Mesodermal cell (in vitro differentiated cells): ENCODE results near the gene PPP2R2B.

ENCODE experiments used
- H3K27ac ChIP-seq: 2 replicates; pipeline ENCODE4 v1.7.0; 2013; ENCODE audit warnings: mild to moderate bottlenecking, low read depth, low read length, moderate library complexity; ENCODE audit not compliant: severe bottlenecking
- H3K36me3 ChIP-seq: 2 replicates; pipeline ENCODE4 v1.7.1; 2013; ENCODE audit warnings: mild to moderate bottlenecking, low read length, moderate library complexity; ENCODE audit not compliant: control insufficient read depth, insufficient read depth
- H3K4me1 ChIP-seq: one replicate; pipeline ENCODE4 v1.7.1; 2013; ENCODE audit warnings: mild to moderate bottlenecking, low read length; ENCODE audit not compliant: insufficient read depth, control insufficient read depth, poor library complexity, severe bottlenecking
- H3K4me3 ChIP-seq: 2 replicates; pipeline ENCODE4 v1.7.0; 2013; ENCODE audit warnings: low read length, control low read depth, mild to moderate bottlenecking; ENCODE audit not compliant: insufficient read depth, poor library complexity, severe bottlenecking; ENCODE audit errors: extremely low read depth
- H3K9me3 ChIP-seq: 2 replicates; pipeline ENCODE4 v1.7.1; 2013; ENCODE audit warnings: mild to moderate bottlenecking, low read length, moderate library complexity; ENCODE audit not compliant: control insufficient read depth
- WGBS, 2 experiments: methylation state at CpG; one replicate each; pipeline ENCODE4 v1.1.5; 2013; ENCODE audit warnings: missing lambda C conversion rate in 2 of 2; ENCODE audit not compliant: insufficient coverage in 2 of 2; 5-methylcytosine and 5-hydroxymethylcytosine counted together

PPP2R2B gene

DNA sequence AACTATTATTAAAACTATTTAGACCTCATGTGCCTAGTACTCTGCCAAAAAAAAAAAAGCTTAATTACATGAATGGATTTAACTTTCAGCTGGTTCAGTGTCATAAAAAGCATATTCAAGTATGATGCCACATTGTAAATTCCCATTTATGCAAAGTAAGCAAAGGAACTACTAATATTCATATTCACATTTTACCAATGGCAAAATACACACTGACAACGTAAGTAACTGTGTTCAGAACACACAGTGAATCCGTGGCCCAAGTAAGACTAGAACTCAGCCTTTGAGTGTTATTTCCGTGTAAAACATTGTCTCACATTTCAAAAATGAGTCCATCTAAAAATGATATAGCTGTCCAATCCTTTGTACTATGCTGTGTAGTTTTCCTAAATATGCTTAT is 56.8 kb downstream of the PPP2R2B start:
- 84 to 100% methylated on average over 2 to 3 of the region's 3 CpGs for WGBS, 2 experiments
- no peak overlapping the region for H3K27ac ChIP-seq

GRCh38 chr5:146820987-146821386 is 57.6 kb downstream of the PPP2R2B start:
- no peaks in the 10 kb centered on the region for H3K9me3 ChIP-seq
- H3K4me3 ChIP-seq: no peak overlapping the region
- H3K4me1 ChIP-seq: no peaks in the 10 kb centered on the region
- H3K27ac ChIP-seq: no peak overlapping the region
- no peaks in the 10 kb centered on the region for H3K36me3 ChIP-seq
- WGBS, 2 experiments: 87 to 92% methylated on average over 3 of the region's 3 CpGs

More for the DNA sequence above, 56.8 kb downstream of the PPP2R2B start:
- H3K36me3 ChIP-seq: no peaks in the 10 kb centered on the region
- no peaks in the 10 kb centered on the region for H3K9me3 ChIP-seq
- H3K4me3 ChIP-seq: no peak overlapping the region
- no peaks in the 10 kb centered on the region for H3K4me1 ChIP-seq

GRCh38 chr5:146818822-146819221 is 59.7 kb downstream of the PPP2R2B start:
- WGBS, 2 experiments: 43 to 71% methylated on average over 1 of the region's 2 CpGs
- H3K4me3 ChIP-seq: no peak overlapping the region
- no peaks in the 10 kb centered on the region for H3K9me3 ChIP-seq
- H3K4me1 ChIP-seq: no peaks in the 10 kb centered on the region
- no peaks in the 10 kb centered on the region for H3K36me3 ChIP-seq
- no peak overlapping the region for H3K27ac ChIP-seq

GRCh38 chr5:146817973-146818372 is 60.6 kb downstream of the PPP2R2B start:
- Histone ChIP-seq H3K36me3 (no peaks in the 10 kb centered on the region), H3K9me3 (no peaks in the 10 kb centered on the region), H3K4me1 (no peaks in the 10 kb centered on the region), H3K4me3 (no peak overlapping the region), H3K27ac (no peak overlapping the region)
- WGBS, 2 experiments: 94% methylated on average over 3 of the region's 4 CpGs; no CpG with 5 or more reads in 1 of the 2 experiments

DNA sequence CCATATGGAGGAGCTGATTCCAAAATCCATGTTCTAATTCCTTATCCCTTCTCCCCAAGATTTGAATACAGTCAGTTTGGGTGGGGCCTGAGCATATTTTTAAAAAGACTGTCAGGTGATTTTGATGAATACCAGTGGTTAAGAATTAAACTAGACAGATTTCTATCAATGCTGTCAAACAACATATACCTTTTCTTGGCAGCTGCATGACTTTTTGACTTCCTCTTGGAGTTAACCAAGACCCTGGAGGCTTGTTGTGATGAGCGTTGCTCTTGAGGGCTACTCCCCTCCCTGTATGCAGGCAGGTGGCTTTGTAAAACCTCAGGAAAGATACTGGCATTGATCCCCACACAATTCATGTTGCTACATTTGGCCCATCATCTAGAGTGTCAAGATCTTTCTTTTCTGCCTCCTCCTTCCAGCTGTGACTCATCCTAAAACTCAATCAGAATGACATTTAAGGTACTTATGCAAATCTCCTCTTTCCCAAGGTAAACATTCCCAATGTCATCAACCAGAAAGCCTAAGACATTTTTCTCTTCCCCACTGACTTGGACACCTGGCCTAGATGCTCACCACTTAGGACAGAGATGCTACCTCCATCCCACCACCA is 61.7 kb downstream of the PPP2R2B start:
- WGBS, 2 experiments: 86% methylated on average over 1 of the region's 1 CpG; no CpG with 5 or more reads in 1 of the 2 experiments
- Histone ChIP-seq H3K27ac (no peak overlapping the region), H3K36me3 (no peaks in the 10 kb centered on the region), H3K4me1 (no peaks in the 10 kb centered on the region), H3K4me3 (no peak overlapping the region), H3K9me3 (no peaks in the 10 kb centered on the region)

- H3K36me3 ChIP-seq: no peaks in the 10 kb centered on the region
- H3K27ac ChIP-seq: no peak overlapping the region
- 54 to 100% methylated on average over 2 to 3 of the region's 3 CpGs for WGBS, 2 experiments
- H3K4me3 ChIP-seq: no peak overlapping the region
- H3K9me3 ChIP-seq: no peaks in the 10 kb centered on the region
- no peaks in the 10 kb centered on the region for H3K4me1 ChIP-seq
These were observed 63.1 kb downstream of the PPP2R2B start for GRCh38 chr5:146815411-146815810.

GRCh38 chr5:146813346-146814157 is 65.0 kb downstream of the PPP2R2B start:
- H3K36me3 ChIP-seq: no peaks in the 10 kb centered on the region
- no peak overlapping the region for H3K4me3 ChIP-seq
- H3K9me3 ChIP-seq: no peaks in the 10 kb centered on the region
- no peak overlapping the region for H3K27ac ChIP-seq
- 78 to 84% methylated on average over 9 of the region's 10 CpGs for WGBS, 2 experiments
- no peaks in the 10 kb centered on the region for H3K4me1 ChIP-seq

GRCh38 chr5:146805081-146805480 is 73.5 kb downstream of the PPP2R2B start:
- H3K9me3 ChIP-seq: no peaks in the 10 kb centered on the region
- 63% methylated on average over 1 of the region's 1 CpG; no CpG with 5 or more reads in 1 of the 2 experiments for WGBS, 2 experiments
- no peak overlapping the region for H3K4me3 ChIP-seq
- H3K36me3 ChIP-seq: no peaks in the 10 kb centered on the region
- no peak overlapping the region for H3K27ac ChIP-seq
- peaks cover 4% of the 10 kb centered on the region for H3K4me1 ChIP-seq

DNA sequence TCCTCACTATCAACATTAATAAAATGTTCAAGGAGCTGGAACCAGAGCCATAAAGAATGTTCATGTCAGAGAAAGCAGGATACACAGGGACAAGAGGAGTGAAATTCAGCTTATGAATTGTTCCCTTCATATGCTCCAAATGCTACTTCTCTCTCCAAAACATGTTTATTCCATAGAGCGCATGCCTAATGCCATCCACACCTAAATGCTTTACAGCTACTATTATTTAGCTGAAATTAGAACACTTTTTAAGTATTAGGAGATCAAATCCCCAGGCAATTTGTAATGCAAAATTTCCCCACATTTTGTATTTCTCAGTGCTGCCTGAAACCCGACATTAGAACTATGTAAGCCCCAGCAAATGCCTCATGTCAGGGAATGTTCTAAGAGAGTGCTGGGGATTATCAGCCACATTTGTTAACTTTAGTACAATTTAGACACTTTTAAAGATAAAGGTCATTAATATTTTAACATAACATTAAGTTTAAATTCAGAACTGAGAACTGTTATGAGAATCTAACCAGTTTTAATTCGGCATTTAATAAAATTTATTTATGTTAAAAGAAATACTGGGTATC is 75.5 kb downstream of the PPP2R2B start:
- H3K4me1 ChIP-seq: peaks cover 4% of the 10 kb centered on the region
- no peaks in the 10 kb centered on the region for H3K9me3 ChIP-seq
- H3K27ac ChIP-seq: no peak overlapping the region
- no peak overlapping the region for H3K4me3 ChIP-seq
- no peaks in the 10 kb centered on the region for H3K36me3 ChIP-seq
- 100% methylated on average over 1 of the region's 3 CpGs; no CpG with 5 or more reads in 1 of the 2 experiments for WGBS, 2 experiments

DNA sequence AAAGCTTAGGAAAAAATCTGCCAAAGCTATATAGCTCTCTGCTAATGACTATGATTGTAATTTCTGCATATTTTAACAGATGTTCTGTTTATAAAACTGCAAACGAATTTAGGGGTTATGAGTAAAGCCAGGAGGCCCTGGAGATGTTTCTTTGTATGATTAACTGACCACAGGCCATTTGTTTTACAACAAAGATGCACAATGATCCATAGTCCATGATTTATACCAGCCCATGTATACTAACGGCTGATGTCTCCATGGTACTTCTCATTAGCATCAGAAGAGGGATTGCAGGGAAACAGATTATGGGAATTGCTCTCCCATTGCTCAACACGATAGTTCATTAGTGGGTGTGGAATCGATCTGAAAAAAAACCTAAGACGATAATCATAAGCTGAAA is 78.9 kb downstream of the PPP2R2B start:
- no peak overlapping the region for H3K27ac ChIP-seq
- H3K4me1 ChIP-seq: peaks cover under 1% of the 10 kb centered on the region
- H3K36me3 ChIP-seq: no peaks in the 10 kb centered on the region
- no peak overlapping the region for H3K4me3 ChIP-seq
- WGBS, 2 experiments: 80 to 83% methylated on average over 1 of the region's 5 CpGs
- H3K9me3 ChIP-seq: no peaks in the 10 kb centered on the region
